Measurements from ENCODE around the gene CDH24. TPM values are rescaled to one million over a fixed set of nuclear protein-coding genes. Genes with fewer than 3 reads are reported as not detected.
A peak's percentile ranks its signal among the peaks of the same experiment; 100 is the strongest.

CDH24 gene
- total and polyA plus RNA-seq, 2 of the 13 experiments (the other 11 are each of a cell fraction or from before 2014, with no cell fraction given), result 0.69 to 0.99 TPM

- peak; percentile 31 to 32; a peak in 1 of 4 replicates for TF ChIP-seq HMGXB4 (CRISPR knock-in tag; IDR thresholded peaks at IDR 0.05; ENCODE audit: borderline replicate concordance in 1 of 2, low read depth in 1 of 2)
- TF ChIP-seq ZNF530 (CRISPR knock-in tag; IDR thresholded peaks at IDR 0.05; ENCODE audit: low read depth), result no peak
- TF ChIP-seq NR2F6 (IDR thresholded peaks at IDR 0.05), result no peak
- peak; percentile 16; the same call in 1 of the 2 replicates for TF ChIP-seq NR2F6 (CRISPR knock-in tag; IDR thresholded peaks at IDR 0.05)
- TF ChIP-seq KDM4B (CRISPR knock-in tag; IDR thresholded peaks at IDR 0.05), result no peak
- no peak for TF ChIP-seq TBP (CRISPR knock-in tag; IDR thresholded peaks at IDR 0.05)
- no peak for TF ChIP-seq SKIL (CRISPR knock-in tag; IDR thresholded peaks at IDR 0.05; ENCODE audit: borderline replicate concordance)
- peak; percentile 18 for TF ChIP-seq PCBP2 (optimal IDR thresholded peaks at IDR 0.05; ENCODE audit: low read depth, low read length, poor library complexity, severe bottlenecking)
- TF ChIP-seq NFYB (CRISPR knock-in tag; IDR thresholded peaks at IDR 0.05), result peak; percentile 65
- 0 out of 2 replicates have a peak, but pooled peaks have one; percentile 32 for TF ChIP-seq NFAT5 (CRISPR knock-in tag; IDR thresholded peaks at IDR 0.05)
- TF ChIP-seq TOE1 (CRISPR knock-in tag; IDR thresholded peaks at IDR 0.05), result no peak
- no peak for TF ChIP-seq ZNF749 (CRISPR knock-in tag; IDR thresholded peaks at IDR 0.05; ENCODE audit: borderline replicate concordance)
- TF ChIP-seq CEBPG (CRISPR knock-in tag; IDR thresholded peaks at IDR 0.05), result peak; percentile 60; the same call in 1 of the 2 replicates
- TF ChIP-seq PRPF4 (IDR thresholded peaks at IDR 0.05; ENCODE audit: low read depth, low read length, poor library complexity, severe bottlenecking), result no peak
- peak; percentile 81; the same call in 1 of the 2 replicates for TF ChIP-seq NFKB2 (CRISPR knock-in tag; IDR thresholded peaks at IDR 0.05; ENCODE audit: borderline replicate concordance)
- TF ChIP-seq KLF13 (CRISPR knock-in tag; IDR thresholded peaks at IDR 0.05), result no peak
- TF ChIP-seq PHF20 (CRISPR knock-in tag; IDR thresholded peaks at IDR 0.05), result peak; percentile 46; the same call in 1 of the 2 replicates
- no peak for TF ChIP-seq ZSCAN25 (CRISPR knock-in tag; IDR thresholded peaks at IDR 0.05)
- no peak; the same call in 1 of the 2 replicates for TF ChIP-seq KLF15 (CRISPR knock-in tag; IDR thresholded peaks at IDR 0.05; ENCODE audit: borderline replicate concordance)
- no peak; the same call in 1 of the 2 replicates for TF ChIP-seq CREBL2 (CRISPR knock-in tag; IDR thresholded peaks at IDR 0.05; ENCODE audit: borderline replicate concordance)
- TF ChIP-seq ZBTB21 (CRISPR knock-in tag; IDR thresholded peaks at IDR 0.05), result no peak
Measured at GRCh38 chr14:23009939-23010726, 47.2 kb downstream of the CDH24 start, which contains the start of gene C14orf93 (continued).
